K562 (cell line): Measurements from ENCODE around the gene TPCN1. TPM values are rescaled to one million over a fixed set of nuclear protein-coding genes. Genes with fewer than 3 reads are reported as not detected.

Experiments
- ARID4B ChIP-seq: sonication (generic); formaldehyde crosslinking; IDR thresholded peaks from 2 replicates; pipeline ENCODE4 v1.8.0; 2022; ENCODE audit warnings: mild to moderate bottlenecking, missing genetic modification reagents
- HMBOX1 ChIP-seq: sonication (generic); IDR thresholded peaks from 2 replicates; pipeline ENCODE4 v1.6.1; 2016
- HNRNPK ChIP-seq: fragments of 200-400 bp; formaldehyde crosslinking; IDR thresholded peaks from one replicate; pipeline ENCODE4 v1.6.1; 2018; ENCODE audit warnings: mild to moderate bottlenecking, low read depth, low read length; ENCODE audit not compliant: poor library complexity, severe bottlenecking
- KDM2B ChIP-seq: fragments of 250-450 bp; sonication (Bioruptor Pico); IDR thresholded peaks from 2 replicates; pipeline ENCODE4 v1.8.0; 2021; ENCODE audit warnings: mild to moderate bottlenecking, moderate library complexity
- PRMT5 ChIP-seq: sonication (generic); formaldehyde crosslinking; IDR thresholded peaks from 2 replicates; pipeline ENCODE4 v1.5.0; 2020; ENCODE audit warnings: missing genetic modification reagents
- PTTG1 ChIP-seq: fragments of 450-650 bp; IDR thresholded peaks from 2 replicates; pipeline ENCODE4 v1.6.1; 2016; ENCODE audit warnings: low read depth, mild to moderate bottlenecking, missing genetic modification characterization, missing compliant biosample characterization
- REST ChIP-seq, 2 experiments: fragments of 450-650 bp; formaldehyde crosslinking in 1 of 2; IDR thresholded peaks; 2 replicates each; pipeline versions ENCODE4 v1.4.0 to v1.6.1; 2014 to 2020; ENCODE audit warnings: mild to moderate bottlenecking in 2 of 2, borderline replicate concordance in 1 of 2, low read depth in 1 of 2
- SMARCE1 ChIP-seq: fragments of 450-650 bp; IDR thresholded peaks from 2 replicates; pipeline ENCODE4 v1.7.1; 2016; ENCODE audit warnings: mild to moderate bottlenecking
- VEZF1 ChIP-seq: fragments of 200-800 bp; sonication (Bioruptor generic); IDR thresholded peaks from 2 replicates; pipeline ENCODE4 v1.6.1; 2017; ENCODE audit warnings: missing genetic modification characterization, missing compliant biosample characterization
- ZNF740 ChIP-seq, 3 experiments: fragments of 200-800 bp in 1 of 3; sonication (Bioruptor generic) in 1 of 3; sonication (generic) in 1 of 3; formaldehyde crosslinking in 1 of 3; IDR thresholded peaks; 2 replicates each; pipeline versions ENCODE4 v1.6.1 to v1.8.0; 2016 to 2022; ENCODE audit warnings: mild to moderate bottlenecking in 2 of 3, missing compliant biosample characterization in 2 of 3, missing genetic modification characterization in 2 of 3, missing genetic modification reagents in 1 of 3
- polyA plus RNA-seq, 8 experiments: library from polyadenylated mRNA; depleted of rRNA in 4 of 8; stranded (reverse) in 5 of 8; unstranded in 3 of 8; fragments of >200 nt; fragmentation: Nextera tagmentation in 2 of 8; fragmentation: Illumina TruSeq in 1 of 8; extraction: Ambion mirVana in 2 of 8; extraction: Trizol in 1 of 8; gene quantifications; 2 replicates each; pipeline versions ENCODE4 v1.2.1 to v1.2.3, GENCODE V29; 2011 to 2014; ENCODE audit warnings: inconsistent platforms in 1 of 8, missing spikeins in 1 of 8
- total RNA-seq, 7 experiments: library from RNA; depleted of rRNA in 6 of 7; stranded (reverse); fragments of >200 nt in 6 of 7; fragmentation: Illumina TruSeq in 2 of 7; extraction: Trizol in 2 of 7; gene quantifications; 2 replicates each; pipeline versions ENCODE4 v1.2.1 to v1.2.3, GENCODE V29; 2011 to 2021; ENCODE audit warnings: low replicate concordance in 1 of 7

TPCN1 gene
- total and polyA plus RNA-seq, 9 of the 15 experiments (the other 6 are each of a cell fraction or from before 2014, with no cell fraction given): 0.80 to 23.8 (median 7.4) TPM

- TF ChIP-seq HMBOX1 (no peak), ARID4B (no peak), ZNF740 (CRISPR knock-in tag; IDR thresholded peaks at IDR 0.05) (peak; percentile 38; the same call in 1 of the 2 replicates), ZNF740 (tag; IDR thresholded peaks at IDR 0.05) (no peak), REST (IDR thresholded peaks at IDR 0.05; ENCODE audit: borderline replicate concordance) (0 out of 2 replicates have a peak, but pooled peaks have one; percentile 5), REST (CRISPR knock-in tag; IDR thresholded peaks at IDR 0.05; ENCODE audit: low read depth) (no peak), PRMT5 (CRISPR knock-in tag) (no peak), SMARCE1 (peak; percentile 70; the same call in 1 of the 2 replicates), PTTG1 (no peak), VEZF1 (peak; percentile 29; the same call in 1 of the 2 replicates), KDM2B (no peak), HNRNPK (no peak)
Observed at GRCh38 chr12:113314121-113314529, 92.9 kb downstream of the TPCN1 start (continued).
